A549 treated with DMSO at 1 μM for 4 hours (cell line): ENCODE measurements around the gene UBXN1. TPM values are rescaled to one million over a fixed set of nuclear protein-coding genes. Genes with fewer than 3 reads are reported as not detected.

ENCODE experiments used
- total RNA-seq: library from RNA; stranded (reverse); fragments of 200-300 nt; extraction: Qiagen RNA extraction; gene quantifications from 5 replicates; pipeline ENCODE4 v1.2.3, GENCODE V29; 2022; ENCODE audit warnings: low read depth

The UBXN1 gene
- 103 to 124 TPM (median 116 TPM) in 5 replicates for total RNA-seq

GRCh38 chr11:62678770-62679696 lies at the start of gene UBXN1:
TSS of gene UBXN1 (minus strand) at chr11:62679073. CDS start at chr11:62678923, 150 bp downstream.

GRCh38 chr11:62728171-62728988 lies 49.5 kb upstream of the UBXN1 start, which contains the start of gene TTC9C:
TSS of gene TTC9C (plus strand) at chr11:62728486. CDS start at chr11:62728849, 363 bp downstream.

GRCh38 chr11:62727165-62727871 lies 48.4 kb upstream of the UBXN1 start, which contains the start of gene HNRNPUL2:
TSS of gene HNRNPUL2 (minus strand) at chr11:62727457. CDS start at chr11:62727156, 301 bp downstream.

GRCh38 chr11:62707277-62707861 lies 28.5 kb upstream of the UBXN1 start, which contains the start of the genes BSCL2 and GNG3:
TSS of gene BSCL2 (minus strand) at chr11:62707424. CDS start at chr11:62707195, 229 bp downstream.
TSS of gene GNG3 (plus strand) at chr11:62707676. CDS start at chr11:62708296, 620 bp downstream.

GRCh38 chr11:62689421-62690183 lies 10.7 kb upstream of the UBXN1 start, which contains the start of gene LRRN4CL:
TSS of gene LRRN4CL (minus strand) at chr11:62689530. CDS start at chr11:62688508, 1,022 bp downstream.

GRCh38 chr11:62671608-62672389 lies 7.1 kb downstream of the UBXN1 start, which contains the start of the genes LBHD1 and UQCC3:
TSS of gene LBHD1 (minus strand) at chr11:62672267. CDS start at chr11:62670031, 2,236 bp downstream.
TSS of gene UQCC3 (plus strand) at chr11:62671673. CDS start at chr11:62671746, 73 bp downstream.

GRCh38 chr11:62665075-62665598 lies 13.7 kb downstream of the UBXN1 start, which contains the start of the genes C11orf98 and CSKMT:
TSS of gene C11orf98 (minus strand) at chr11:62665210. CDS start at chr11:62665169, 41 bp downstream.
TSS of gene CSKMT (plus strand) at chr11:62665312. CDS start at chr11:62665880, 568 bp downstream.

GRCh38 chr11:62645946-62646824 lies 32.7 kb downstream of the UBXN1 start, which contains the start of gene GANAB:
TSS of gene GANAB (minus strand) at chr11:62646613. CDS start at chr11:62646599, 14 bp downstream.

Other genes with a start within 250 kb of the UBXN1 start
- gene AHNAK, start 132.3 kb downstream of the UBXN1 start, total RNA-seq: 167 to 211 TPM (median 191 TPM) in 5 replicates
- gene EEF1G, start 105.2 kb downstream of the UBXN1 start, total RNA-seq: 1,927 to 2,090 TPM (median 2,005 TPM) in 5 replicates
- gene TUT1, start 87.5 kb downstream of the UBXN1 start, total RNA-seq: 11.7 to 16.4 TPM (median 14.8 TPM) in 5 replicates
- 87.0 to 95.9 TPM (median 89.9 TPM) in 5 replicates for gene MTA2, start 77.2 kb downstream of the UBXN1 start, total RNA-seq
- gene EML3, start 66.3 kb downstream of the UBXN1 start, total RNA-seq: 17.4 to 24.3 TPM (median 23.3 TPM) in 5 replicates
- 4.0 to 5.3 TPM (median 4.4 TPM) in 5 replicates for gene ROM1, start 65.8 kb downstream of the UBXN1 start, total RNA-seq
- 46.5 to 57.3 TPM (median 51.6 TPM) in 5 replicates for gene B3GAT3, start 57.1 kb downstream of the UBXN1 start, total RNA-seq
- 260 to 286 TPM (median 272 TPM) in 5 replicates for gene GANAB, start 32.5 kb downstream of the UBXN1 start, total RNA-seq
- 18.1 to 23.5 TPM (median 21.1 TPM) in 5 replicates for gene INTS5, start 25.8 kb downstream of the UBXN1 start, total RNA-seq
- gene C11orf98, start 13.9 kb downstream of the UBXN1 start, total RNA-seq: 134 to 147 TPM (median 144 TPM) in 5 replicates
- 12.2 to 16.7 TPM (median 15.5 TPM) in 5 replicates for gene CSKMT, start 13.8 kb downstream of the UBXN1 start, total RNA-seq
- gene UQCC3, start 7.4 kb downstream of the UBXN1 start, total RNA-seq: 25.7 to 36.5 TPM (median 31.8 TPM) in 5 replicates
- 4.4 to 6.6 TPM (median 5.4 TPM) in 5 replicates for gene LBHD1, start 6.8 kb downstream of the UBXN1 start, total RNA-seq
- 0.03 to 0.15 TPM (median 0.12 TPM) in 3 of 5 replicates, not detected in the others for gene LRRN4CL, start 10.5 kb upstream of the UBXN1 start, total RNA-seq
- gene BSCL2, start 28.4 kb upstream of the UBXN1 start, total RNA-seq: 59.2 to 86.7 TPM (median 72.8 TPM) in 5 replicates
- not detected in 5 replicates for gene GNG3, start 28.6 kb upstream of the UBXN1 start, total RNA-seq
- gene HNRNPUL2, start 48.4 kb upstream of the UBXN1 start, total RNA-seq: 38.4 to 45.9 TPM (median 43.9 TPM) in 5 replicates
- 25.6 to 36.9 TPM (median 35.6 TPM) in 5 replicates for gene TTC9C, start 49.4 kb upstream of the UBXN1 start, total RNA-seq
- gene ZBTB3, start 75.1 kb upstream of the UBXN1 start, total RNA-seq: 2.1 to 2.5 TPM (median 2.1 TPM) in 5 replicates
- 167 to 186 TPM (median 179 TPM) in 5 replicates for gene POLR2G, start 82.5 kb upstream of the UBXN1 start, total RNA-seq
- gene TAF6L, start 92.3 kb upstream of the UBXN1 start, total RNA-seq: 14.1 to 17.7 TPM (median 15.2 TPM) in 5 replicates
- gene TMEM179B, start 108.3 kb upstream of the UBXN1 start, total RNA-seq: 66.9 to 93.0 TPM (median 81.2 TPM) in 5 replicates
- 19.0 to 29.4 TPM (median 27.1 TPM) in 5 replicates for gene TMEM223, start 112.9 kb upstream of the UBXN1 start, total RNA-seq
- gene NXF1, start 126.4 kb upstream of the UBXN1 start, total RNA-seq: 44.6 to 59.3 TPM (median 53.9 TPM) in 5 replicates
- gene STX5, start 153.0 kb upstream of the UBXN1 start, total RNA-seq: 20.5 to 28.2 TPM (median 26.0 TPM) in 5 replicates
- gene TEX54, start 153.8 kb upstream of the UBXN1 start, total RNA-seq: not detected in 5 replicates
- 80.1 to 88.6 TPM (median 84.8 TPM) in 5 replicates for gene WDR74, start 160.5 kb upstream of the UBXN1 start, total RNA-seq
- gene SLC3A2, start 201.8 kb upstream of the UBXN1 start, total RNA-seq: 929 to 1,086 TPM (median 982 TPM) in 5 replicates
- gene CHRM1, start 242.3 kb upstream of the UBXN1 start, total RNA-seq: 0.03 to 0.11 TPM (median 0.04 TPM) in 3 of 5 replicates, not detected in the others